Measurements from ENCODE around the gene ST3GAL2.
"Not testable (repeated sequence)": the region's sequence is repeated elsewhere in the genome, so short reads cannot be mapped to it uniquely, and the experiment has no call there.

ST3GAL2 gene

GRCh38 chr16:70416748-70417616 is 21.9 kb downstream of the ST3GAL2 start:
- DNase-seq: no peak

DNA sequence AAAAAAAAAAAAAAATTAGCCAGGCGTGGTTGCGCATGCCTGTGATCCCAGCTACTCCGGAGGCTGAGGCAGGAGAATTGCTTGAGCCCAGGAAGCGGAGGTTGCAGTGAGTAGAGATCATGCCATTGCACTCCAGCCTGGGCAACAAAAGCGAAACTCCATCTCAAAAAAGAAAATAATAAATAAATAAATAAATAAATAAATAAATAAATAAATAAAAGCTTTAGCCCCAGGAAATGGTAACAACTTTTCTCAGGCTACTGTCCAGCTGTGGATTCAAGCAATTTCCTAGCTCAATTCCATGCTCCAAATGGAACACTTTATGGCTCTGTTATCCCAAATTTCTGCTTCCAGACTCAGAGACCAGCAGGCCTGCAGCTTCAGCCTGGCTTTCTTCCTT is 25.3 kb downstream of the ST3GAL2 start:
- not testable (repeated sequence) for DNase-seq

DNA sequence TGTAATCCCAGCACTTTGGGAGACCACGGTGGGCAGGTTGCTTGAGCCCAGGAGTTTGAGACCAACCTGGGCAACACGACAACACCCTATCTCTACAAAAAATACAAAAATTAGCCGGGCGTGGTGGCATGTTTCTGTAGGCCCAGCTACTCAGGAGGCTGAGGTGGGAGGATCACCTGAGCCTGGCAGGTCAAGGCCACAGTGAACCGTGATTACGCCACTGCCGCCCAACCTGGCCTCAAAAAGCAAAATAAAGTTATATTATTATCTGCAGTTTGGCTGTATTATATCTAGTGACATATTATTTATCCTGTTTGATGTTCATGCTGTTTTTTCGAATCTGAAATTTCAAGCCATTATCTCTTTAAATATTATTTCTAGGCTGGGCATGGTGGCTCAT is 26.5 kb downstream of the ST3GAL2 start:
- DNase-seq: no peak

DNA sequence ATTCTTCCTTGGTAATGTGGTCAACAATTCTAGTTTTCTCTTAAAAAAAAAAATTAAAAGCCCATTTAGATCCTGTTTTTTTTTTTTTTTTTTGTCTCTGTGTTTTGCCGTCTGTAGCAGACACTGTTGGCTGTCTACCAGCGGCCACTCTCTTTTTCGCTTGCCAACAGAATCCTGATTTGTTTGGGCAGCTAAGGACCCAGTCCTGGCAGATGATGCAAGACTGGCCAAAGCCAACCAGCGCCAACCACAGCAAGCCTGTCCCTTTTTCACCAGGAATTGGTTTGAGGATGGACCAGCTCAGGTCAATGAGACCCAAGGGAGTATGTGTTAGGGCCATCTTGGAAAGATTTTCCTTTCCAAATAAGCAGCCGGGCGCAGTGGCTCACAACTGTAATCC is 28.2 kb downstream of the ST3GAL2 start:
- DNase-seq: no peak

- DNase-seq: no peak
These were observed 31.1 kb downstream of the ST3GAL2 start for GRCh38 chr16:70407811-70408274.

DNA sequence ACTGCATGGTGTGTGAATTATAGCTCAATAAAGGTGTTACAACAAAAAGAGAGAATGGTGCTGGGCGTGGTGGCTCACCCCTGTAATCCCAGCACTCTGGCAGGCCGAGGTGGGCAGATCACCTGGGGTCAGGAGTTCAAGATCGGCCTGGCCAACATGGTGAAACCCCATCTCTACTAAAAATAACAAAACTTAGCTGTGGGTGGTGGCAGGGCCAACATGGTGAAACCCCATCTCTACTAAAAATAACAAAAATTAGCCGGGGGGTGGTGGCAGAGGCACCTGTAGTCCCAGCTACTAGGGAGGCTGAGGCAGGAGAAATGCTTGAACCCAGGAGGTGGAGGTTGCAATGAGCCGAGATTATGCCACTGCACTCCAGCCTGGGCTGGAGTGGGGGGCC is 32.8 kb downstream of the ST3GAL2 start:
- DNase-seq: not testable (repeated sequence)

DNA sequence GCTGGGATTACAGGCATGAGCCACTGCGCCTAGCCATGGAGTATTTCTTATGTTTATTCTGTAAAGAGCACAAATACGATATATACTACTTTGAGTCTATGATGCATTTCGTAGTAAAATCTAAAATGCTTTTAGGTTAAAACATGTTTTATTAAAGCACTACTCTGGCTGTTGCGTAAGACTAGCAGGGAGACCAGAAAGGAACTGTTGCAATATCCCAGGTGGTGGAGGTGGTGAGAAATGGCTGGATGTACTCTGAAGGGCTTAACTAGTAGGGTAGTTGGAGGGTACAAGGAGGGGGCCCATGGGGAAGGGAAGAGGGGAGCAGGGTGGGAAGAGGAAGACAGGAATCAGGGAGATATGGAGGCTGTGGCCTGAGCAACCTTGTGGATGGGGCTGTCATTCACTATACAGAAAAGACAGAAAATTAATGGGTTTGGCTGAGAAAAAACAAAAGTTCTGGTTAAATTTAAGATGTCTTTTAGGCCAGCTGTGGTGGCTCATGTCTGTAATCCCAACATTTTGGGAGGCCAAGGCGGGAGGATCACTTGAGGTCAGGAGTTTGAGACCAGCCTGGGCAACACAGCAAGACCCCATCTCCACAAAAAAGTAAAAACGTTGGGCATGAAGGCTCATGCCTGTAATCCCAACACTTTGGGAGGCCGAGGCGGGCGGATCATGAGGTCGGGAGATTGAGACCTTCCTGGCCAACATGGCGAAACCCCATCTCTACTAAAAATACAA is 35.8 kb downstream of the ST3GAL2 start:
- no peak for DNase-seq

GRCh38 chr16:70399951-70400350 is 38.9 kb downstream of the ST3GAL2 start:
- DNase-seq: no peak

- no peak for DNase-seq
These were observed 39.5 kb downstream of the ST3GAL2 start for GRCh38 chr16:70399381-70399780.

DNA sequence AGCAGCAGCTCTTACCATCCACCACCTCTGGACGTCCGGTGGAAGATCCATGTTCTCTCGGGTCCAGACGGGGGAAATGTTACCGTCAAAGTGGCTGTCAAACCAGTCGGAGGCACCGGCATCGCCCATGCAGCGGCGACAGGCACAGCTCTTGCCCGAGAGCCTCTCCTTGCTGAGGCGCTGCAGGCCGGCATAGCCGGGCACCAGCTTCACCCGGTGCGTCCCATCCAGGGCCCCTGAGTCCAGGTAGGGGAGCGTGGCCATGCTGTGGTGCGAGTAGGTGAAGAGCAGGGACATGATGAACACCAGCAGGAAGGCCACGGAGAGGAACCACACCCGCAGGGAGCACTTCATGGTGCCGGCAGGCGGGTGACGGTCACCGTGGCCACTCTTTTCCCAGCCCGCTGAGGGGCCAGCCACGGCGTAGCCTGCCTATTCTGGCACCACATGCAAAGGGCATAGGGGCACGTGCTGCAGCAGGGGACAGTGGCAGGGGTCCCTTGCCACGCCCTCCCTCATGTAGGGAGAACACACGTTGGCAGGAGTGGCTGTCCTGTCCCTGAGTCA is 40.6 kb downstream of the ST3GAL2 start:
- DNase-seq: no peak

GRCh38 chr16:70396246-70396904 is 42.5 kb downstream of the ST3GAL2 start:
- DNase-seq: peak; percentile 40

GRCh38 chr16:70395345-70395901 is 43.5 kb downstream of the ST3GAL2 start:
- DNase-seq: peak; percentile 69

DNA sequence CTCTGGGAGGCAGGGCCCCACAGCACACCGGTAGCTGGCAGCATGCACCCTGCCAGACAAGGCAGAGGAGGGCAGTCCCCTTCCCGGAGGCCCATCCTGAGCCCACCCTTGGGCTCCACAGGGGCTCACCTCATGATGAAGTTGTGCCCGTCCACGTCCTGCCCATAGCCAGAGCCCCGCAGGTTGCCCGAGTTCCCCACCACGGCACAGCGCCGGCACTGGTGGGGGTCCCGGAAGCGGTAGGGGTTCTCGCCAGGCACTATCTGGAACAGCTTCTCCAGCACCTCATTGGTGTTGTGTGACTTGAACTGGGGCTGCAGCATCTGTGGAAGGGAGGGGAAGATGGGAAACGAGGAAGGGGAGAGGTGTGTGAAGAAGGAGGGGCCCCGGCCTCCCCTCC is 44.0 kb downstream of the ST3GAL2 start:
- no peak for DNase-seq

- no peak for DNase-seq
These were observed 45.2 kb downstream of the ST3GAL2 start for GRCh38 chr16:70393662-70394061.

- no peak for DNase-seq
These were observed 46.3 kb downstream of the ST3GAL2 start for GRCh38 chr16:70392606-70393005.

- DNase-seq: no peak
These were observed 46.9 kb downstream of the ST3GAL2 start for GRCh38 chr16:70391881-70392481.

DNA sequence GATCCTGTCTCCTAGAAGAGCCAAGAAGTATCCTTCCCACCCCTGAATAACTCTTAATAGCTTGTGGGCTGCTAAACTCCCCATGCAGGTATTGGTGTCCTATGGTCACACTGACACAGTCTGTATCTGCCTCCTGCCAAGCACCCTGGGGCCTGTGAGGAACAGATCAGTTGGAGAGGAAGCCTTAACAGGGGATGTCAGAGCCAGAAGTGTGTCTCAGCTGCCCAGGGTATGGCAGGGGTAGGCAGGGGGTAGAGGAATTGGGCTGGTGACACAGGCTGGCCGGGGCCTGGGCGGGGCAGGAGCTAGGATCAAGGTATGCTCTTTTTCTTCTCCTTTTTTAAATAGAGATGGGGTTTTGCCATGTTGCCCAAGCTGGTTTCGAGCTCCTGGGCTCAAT is 47.5 kb downstream of the ST3GAL2 start:
- DNase-seq: no peak

- DNase-seq: no peak
These were observed 48.1 kb downstream of the ST3GAL2 start for GRCh38 chr16:70390774-70391173.

- DNase-seq: no peak
These were observed 50.8 kb downstream of the ST3GAL2 start for GRCh38 chr16:70388006-70388680.

GRCh38 chr16:70386289-70386986 is 52.5 kb downstream of the ST3GAL2 start:
- DNase-seq: not testable (repeated sequence)

DNA sequence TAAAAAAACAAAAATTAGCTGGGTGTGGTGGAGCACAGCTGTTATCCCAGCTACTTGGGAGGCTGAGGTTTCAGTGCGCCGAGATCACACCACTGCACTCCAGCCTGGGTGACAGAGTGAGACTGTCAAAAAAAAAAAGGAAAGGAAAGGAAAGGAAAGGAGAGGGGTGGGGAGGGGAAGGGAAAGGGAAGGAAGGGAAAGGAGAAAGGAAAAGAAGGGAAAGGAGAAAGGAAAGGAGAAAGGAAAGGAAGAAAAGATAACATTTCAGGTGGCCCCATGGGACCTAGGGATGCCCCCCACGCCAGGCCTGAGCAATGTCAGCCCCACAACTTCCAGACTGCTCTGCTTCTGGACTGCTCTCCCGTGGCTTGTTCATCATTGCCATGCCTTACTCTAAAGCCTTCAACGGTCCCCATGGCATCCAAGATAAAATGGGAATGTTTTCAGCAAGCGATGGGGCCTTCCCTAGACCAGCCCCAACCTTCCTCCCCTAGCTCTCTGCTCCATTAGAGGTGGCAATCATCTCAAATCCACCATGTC is 55.4 kb downstream of the ST3GAL2 start:
- DNase-seq: no peak
